GM21528 (cell line): ENCODE data around the gene IQCB1.
"Not testable (repeated sequence)": the region's sequence is repeated elsewhere in the genome, so short reads cannot be mapped to it uniquely, and the experiment has no call there.

Experiments used
- ATAC-seq: cut with Tn5 transposase; IDR thresholded peaks from one replicate; pipeline ENCODE4 v1.9.1; 2021; ENCODE audit warnings: mild to moderate bottlenecking, moderate library complexity; ENCODE audit not compliant: unreplicated experiment, low FRiP score

Gene IQCB1

DNA sequence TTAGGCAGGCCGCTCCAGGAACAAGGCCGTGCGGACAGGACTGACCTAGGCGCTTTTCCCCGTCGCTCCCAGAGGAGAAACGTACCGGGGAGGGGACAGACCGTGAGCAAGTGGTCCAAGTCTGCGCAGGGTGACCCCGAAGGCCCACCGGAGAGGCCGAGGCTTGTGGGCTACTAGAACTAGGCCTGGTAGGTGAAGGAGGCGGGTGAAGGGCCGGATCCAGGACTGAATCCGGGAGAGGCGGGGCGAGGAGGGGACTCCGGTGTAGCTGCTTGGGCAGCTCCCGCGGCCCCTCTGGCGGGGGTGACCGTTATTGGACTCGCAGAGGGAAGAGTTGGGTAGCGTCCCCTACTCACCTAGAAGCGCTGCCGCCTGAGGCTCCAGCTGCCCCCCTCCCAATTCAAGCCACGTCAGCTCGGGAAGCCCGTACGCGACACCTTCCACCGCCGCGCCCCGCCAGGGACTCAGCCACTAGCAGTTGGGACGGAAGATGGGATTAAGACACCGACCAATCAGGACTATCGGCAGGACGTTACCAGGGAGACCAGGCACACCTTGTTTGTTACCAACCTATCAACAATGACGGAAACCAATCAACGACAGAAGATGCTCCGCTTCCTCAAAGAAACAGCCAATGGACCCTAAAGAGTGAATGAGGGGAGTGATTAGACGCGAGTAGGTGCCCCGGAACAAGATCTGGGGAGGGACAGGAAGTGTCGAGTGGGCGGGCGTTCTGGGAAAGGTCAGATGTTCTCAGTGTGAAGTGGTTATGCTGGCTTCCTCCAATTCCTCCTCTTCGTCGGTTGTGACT is 85.4 kb downstream of the IQCB1 start, which contains the start of gene GOLGB1:
Gene GOLGB1, minus strand, starts transcription at position 466 of the 811 bp plus-strand sequence. CDS start 18,770 bp downstream, outside the sequence.
- peak; percentile 98 for ATAC-seq

DNA sequence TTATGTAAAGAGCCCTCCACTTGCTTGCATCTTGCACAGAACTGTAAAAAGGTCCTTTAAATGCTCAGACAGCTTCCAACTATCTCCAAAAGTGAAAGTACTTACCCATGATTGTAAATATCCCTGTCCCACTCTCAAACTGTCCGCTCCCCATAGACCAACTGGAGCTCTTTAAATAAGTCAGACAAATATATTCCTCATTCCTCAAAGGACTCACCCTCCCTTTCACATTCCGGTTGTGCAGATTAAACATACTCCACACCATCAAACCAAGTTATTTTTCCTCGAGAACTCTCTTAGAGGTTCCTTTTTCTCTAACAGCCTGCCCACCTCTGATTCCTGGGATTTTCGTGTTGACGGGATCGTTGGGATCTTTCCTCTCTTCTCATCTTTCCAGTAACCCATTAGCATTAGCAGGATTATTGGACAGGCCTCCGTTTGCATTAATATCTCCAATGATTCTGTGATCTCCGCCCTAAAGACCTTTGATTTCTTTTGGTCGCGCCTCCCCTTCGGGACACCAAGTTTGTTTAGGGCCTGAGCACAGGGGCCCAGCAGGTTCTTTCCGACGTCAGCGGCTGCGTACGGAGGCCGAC is 86.1 kb downstream of the IQCB1 start:
- peak; percentile 28 for ATAC-seq

DNA sequence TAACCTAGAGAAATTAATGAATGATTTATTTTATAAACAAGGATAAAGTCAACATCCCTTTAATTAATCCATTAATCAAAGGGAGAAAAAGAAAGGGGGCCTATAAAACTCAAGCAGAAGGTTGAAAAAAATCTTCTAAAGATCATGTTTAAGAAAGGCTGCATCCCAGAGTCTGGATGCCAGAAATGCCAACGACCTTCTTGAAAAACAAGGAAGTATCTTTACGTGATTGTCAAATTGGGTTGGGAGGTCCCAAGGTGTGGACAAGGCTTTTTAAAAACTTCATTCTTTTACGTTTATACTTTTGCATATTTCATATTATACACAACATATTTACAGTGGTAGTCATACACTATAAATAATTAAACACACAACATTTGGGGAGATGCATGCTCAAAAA is 86.9 kb downstream of the IQCB1 start:
- no peak for ATAC-seq

DNA sequence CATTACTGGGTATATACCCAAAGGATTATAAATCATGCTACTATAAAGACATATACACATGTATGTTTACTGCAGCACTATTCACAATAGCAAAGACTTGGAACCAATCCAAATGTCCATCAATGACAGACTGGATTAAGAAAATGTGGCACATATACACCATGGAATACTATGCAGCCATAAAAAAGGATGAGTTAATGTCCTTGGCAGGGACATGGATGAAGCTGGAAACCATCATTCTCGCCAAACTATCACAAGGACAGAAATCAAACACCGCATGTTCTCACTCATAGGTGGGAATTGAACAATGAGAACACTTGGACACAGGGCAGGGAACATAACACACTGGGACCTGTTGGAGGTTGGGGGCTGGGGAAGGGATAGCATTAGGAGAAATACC is 91.8 kb downstream of the IQCB1 start:
- ATAC-seq = not testable (repeated sequence)

DNA sequence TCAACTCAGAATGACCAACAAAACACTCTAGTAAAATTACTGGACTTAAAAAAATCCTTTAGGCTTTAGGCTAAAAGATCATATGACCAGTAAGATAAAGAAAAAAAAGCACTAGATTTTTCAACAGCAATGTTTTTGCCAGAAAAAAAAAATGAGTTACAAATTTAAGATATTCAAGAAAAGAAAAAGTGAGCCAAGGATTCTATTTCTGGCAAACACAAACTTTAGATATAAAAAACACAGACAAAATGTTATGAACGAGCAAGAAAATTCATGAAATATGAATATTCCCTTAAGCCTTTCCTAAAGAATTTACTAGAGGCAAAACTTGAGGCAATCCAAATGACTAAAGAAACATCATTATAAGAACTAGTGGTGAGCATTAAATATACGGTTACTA is 94.0 kb downstream of the IQCB1 start:
- no peak for ATAC-seq

DNA sequence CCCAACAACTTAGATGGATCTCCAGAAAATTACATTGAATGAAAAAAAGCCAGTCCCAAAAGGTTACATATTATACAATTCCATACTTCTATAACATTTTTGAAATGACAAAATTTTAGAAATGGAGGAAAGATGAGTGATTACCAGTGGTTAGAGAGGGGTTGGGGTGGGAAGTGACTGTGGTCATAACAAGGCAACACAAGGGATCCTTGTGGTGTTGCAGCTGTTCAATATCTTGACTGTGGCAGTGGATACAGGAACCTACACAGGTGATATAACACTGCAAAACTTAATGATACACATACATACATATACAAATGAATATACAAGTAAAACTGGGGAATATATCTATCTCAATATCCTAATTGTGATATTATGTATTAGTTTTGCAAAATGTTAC is 95.0 kb downstream of the IQCB1 start:
- no peak for ATAC-seq

DNA sequence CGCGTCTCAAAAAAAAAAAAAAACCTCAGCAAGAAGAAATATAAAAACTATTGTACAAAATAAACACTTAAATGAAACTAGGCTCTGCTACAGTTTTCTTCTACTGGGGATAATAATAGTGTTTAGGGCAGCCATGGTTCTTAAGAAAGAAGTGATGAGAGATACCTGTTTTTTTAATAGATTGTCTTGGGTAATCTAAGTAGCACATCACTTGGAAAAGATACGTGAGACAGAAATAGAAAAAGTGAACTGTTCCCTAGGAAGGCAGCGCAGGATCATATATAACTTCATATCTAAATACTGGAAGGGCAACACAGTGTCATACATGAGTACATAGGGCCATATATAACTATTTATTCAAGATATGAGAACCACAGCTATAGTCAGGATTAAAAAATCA is 97.2 kb downstream of the IQCB1 start:
- no peak for ATAC-seq

DNA sequence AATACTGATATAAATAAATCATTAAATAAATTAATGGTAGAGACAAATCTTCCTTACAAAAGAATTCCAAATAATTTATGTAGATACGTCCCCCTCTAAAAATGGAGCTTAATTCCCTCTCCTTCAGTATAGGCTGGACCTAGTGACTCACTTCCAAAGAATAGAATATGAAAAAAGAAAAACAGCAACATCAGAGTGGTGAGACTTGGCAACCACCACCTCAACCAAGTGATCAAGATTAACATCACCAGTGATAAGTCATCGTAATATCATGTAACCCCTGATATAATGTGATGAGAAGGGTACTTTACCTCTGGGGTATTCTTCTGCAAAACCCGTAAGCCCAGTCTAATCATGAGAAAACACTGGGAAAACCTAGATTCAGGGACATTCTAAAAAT is 98.7 kb downstream of the IQCB1 start:
- ATAC-seq = no peak

DNA sequence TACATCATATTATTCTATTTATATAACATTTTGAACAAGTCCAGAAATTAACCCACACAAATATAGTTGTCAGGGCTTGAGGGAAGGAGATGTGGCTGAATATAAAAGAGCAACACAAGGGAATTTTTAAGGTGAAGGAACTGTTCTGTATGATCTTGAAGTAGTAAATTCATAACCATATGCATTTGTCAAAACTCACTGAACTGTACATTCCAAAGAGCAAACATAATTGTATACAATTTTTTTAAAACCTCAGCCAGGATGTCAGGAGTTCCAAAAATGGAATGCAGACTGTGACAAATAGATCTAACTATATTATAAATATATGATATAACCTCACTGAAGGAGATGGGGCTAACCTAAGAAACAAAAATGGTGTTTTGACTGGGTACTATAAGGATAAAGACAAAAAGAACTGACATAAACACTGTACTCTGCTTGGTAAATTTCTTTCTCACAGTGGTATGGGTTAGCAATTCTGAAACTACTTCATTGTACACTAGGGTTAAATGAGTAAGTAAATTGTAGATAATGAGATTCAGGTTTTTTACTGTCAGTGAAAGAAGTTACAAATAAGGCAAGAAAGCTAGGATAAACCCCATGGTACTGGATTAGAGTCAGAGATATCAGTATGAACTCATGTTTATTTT is 99.7 kb downstream of the IQCB1 start:
- ATAC-seq = peak; percentile 91

DNA sequence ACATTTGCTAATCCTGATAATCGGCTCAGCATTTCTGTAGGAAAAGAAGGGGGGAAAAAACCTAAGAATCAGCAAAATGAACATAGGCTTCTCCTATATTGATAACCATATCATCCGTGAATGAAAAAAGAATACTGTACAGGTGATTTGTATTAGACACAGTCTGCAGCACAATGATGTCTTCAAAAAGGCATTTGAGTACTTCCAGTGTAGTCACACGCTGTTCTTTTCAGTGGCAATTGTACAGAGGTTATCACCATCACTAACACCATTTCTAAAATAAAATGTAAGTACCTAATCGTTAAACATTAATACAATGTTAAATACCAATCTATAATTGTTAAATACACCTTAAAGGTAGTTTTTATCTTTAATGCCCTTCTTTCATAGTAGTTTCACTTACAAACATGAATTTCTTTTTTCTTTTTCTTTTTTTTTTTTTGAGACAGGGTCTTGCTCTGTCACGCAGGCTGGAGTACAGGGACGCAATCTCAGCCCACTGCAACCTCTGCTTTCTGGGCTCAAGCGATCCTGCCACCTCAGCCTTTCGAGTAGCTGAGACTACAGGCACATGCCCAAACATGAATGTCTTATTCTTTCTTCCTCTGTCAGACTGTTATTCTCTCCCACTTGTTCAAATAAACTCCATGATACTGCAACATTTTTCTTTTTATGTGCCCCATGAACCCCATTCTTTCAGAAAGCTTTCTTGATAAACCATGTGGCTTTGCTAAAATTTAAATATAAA is 103.7 kb downstream of the IQCB1 start:
- no peak for ATAC-seq

DNA sequence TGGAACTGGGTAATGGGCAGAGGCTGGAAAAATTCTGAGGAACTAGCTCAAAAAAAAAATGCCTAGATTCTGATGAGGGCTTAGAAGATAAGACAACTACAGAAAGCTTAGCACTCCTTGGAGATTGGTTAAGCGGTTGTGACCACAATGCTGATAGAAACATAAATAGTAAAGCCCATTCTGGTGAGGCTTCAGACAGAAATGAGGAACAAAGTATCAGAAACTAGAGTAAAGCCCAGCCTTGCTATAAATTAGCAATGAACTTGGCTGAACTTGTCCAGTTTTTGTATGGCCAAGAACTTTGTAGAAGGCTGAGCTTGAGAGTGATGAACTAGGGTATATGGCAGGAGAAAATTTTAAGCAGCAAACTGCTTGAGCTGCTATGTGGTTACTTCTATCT is 110.7 kb downstream of the IQCB1 start:
- ATAC-seq = peak; percentile 88

DNA sequence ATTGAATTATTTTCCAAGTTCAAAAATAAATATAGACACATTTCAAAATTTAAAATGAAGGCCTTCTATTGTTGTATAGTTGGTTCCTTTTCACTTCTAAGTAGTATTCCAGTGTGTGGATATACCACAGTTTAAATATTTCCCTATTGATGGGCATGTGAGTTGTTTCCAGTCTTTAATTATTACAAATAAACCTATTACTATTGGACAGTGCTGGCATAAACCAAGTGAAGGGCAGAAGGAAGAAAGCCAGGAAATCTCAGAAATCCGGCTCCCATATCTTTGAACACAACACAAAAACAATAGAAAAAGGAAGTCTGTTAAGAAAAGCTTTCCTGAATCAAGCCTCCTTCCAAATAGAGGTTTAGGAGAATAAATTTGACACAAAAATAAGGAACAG is 111.4 kb downstream of the IQCB1 start:
- no peak for ATAC-seq

DNA sequence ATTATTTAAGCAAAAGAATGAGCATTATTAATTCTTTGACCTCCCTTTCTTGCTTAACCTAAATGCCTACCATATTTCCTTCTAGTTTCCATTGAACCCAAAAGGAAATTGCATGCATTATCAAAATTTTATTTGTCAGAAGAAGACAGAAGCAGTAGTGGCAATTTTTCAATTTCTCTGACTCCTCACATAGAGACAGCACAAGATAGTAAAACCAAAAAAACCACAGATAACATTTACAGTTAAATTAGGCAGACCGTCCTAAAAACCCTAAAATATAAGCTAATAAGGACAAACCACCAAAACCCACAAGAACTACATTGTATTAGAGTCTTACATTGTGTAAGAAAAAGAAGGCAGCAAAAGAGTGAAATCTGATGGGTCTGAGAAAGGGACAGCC is 112.4 kb downstream of the IQCB1 start:
- ATAC-seq = no peak

DNA sequence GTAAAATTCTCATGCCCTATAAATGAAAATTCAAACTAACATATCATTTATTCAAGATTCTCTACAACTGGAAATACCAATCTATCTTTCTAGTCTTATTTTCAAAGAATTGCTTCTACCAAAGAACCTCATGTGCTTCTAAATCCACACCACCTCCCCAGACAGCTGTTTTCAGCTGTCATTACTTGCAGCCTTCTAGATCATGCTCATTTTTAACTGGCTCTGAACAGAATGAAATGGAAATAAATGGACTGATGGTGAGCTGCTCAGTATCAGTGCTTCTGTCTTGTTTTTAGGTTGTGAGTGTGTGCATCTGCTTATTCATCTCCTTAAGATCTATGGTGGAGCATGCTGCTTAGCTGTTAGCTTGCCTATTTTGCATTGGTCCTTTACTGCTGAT is 114.7 kb downstream of the IQCB1 start:
- no peak for ATAC-seq
